ENCODE data around the gene MUC5B. TPM values are rescaled to one million over a fixed set of nuclear protein-coding genes. Genes with fewer than 3 reads are reported as not detected.

MUC5B gene
- total and polyA plus RNA-seq, 2 donors (not counting 1 experiment from before 2014, with no cell fraction given), result not detected

DNA sequence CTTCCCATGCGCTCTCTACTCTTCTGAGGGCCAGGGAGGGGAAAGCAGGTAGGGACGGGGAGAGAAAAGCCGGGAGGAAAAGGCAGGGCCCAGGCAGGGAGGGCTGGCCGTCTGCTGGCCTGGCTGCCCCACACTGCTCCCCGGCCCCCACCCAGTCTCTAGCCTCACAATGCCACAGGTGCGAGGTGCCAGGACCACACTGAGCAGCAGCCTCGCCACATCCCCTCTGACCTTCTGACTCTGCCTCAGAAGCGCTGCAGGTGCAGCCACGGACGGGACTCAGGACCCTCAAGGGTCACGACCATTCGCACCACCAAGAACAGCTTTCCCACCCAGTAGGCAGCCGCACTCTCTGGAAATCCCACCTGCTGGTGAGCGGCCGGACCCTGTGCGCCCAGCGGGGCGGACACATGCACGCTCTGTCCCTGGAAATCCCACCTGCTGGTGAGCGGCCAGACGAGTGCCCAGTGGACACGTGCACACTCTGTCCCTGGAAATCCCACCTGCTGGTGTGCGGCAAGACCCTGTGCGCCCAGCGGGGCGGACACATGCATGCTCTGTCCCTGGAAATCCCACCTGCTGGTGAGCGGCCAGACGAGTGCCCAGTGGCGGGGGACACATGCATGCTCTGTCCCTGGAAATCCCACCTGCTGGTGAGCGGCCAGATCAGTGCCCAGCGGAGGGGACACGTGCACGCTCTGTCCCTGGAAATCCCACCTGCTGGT lies 66.5 kb downstream of the MUC5B start:
- no peak for DNase-seq (ENCODE audit: low read depth in 2 of 2)
- no peak overlapping the region for H3K9ac ChIP-seq (ENCODE audit: insufficient read depth, low read length)
- H3K79me2 ChIP-seq (ENCODE audit: control insufficient read depth, insufficient read depth, low read length), result no peaks in the 10 kb centered on the region
- no peak overlapping the region for H3K4me3 ChIP-seq (replicated peaks in 1 of 4; ENCODE audit: control extremely low read depth in 1 of 4, insufficient read depth in 1 of 4, low read depth in 3 of 4, low read length in 4 of 4)
- H2AFZ ChIP-seq (ENCODE audit: low read length), result no peak overlapping the region
- no peaks in the 10 kb centered on the region for H4K20me1 ChIP-seq (ENCODE audit: control insufficient read depth, extremely low read depth, insufficient read depth, low read length)
- no peak overlapping the region for H3K27ac ChIP-seq (ENCODE audit: insufficient read depth, low read length)
- TF ChIP-seq, protein P1, sequence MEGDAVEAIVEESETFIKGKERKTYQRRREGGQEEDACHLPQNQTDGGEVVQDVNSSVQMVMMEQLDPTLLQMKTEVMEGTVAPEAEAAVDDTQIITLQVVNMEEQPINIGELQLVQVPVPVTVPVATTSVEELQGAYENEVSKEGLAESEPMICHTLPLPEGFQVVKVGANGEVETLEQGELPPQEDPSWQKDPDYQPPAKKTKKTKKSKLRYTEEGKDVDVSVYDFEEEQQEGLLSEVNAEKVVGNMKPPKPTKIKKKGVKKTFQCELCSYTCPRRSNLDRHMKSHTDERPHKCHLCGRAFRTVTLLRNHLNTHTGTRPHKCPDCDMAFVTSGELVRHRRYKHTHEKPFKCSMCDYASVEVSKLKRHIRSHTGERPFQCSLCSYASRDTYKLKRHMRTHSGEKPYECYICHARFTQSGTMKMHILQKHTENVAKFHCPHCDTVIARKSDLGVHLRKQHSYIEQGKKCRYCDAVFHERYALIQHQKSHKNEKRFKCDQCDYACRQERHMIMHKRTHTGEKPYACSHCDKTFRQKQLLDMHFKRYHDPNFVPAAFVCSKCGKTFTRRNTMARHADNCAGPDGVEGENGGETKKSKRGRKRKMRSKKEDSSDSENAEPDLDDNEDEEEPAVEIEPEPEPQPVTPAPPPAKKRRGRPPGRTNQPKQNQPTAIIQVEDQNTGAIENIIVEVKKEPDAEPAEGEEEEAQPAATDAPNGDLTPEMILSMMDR (conservative IDR thresholded peaks at IDR 0.05 in 1 of 2, IDR thresholded peaks at IDR 0.05 in 1 of 2; ENCODE audit: low read depth in 1 of 2, low read length in 2 of 2), result no peak
- no peak for TF ChIP-seq EZH2 (IDR thresholded peaks at IDR 0.05; ENCODE audit: low read length, missing control alignments)
- H3K9me3 ChIP-seq (ENCODE audit: control insufficient read depth, insufficient read depth, low read depth, low read length), result no peaks in the 10 kb centered on the region
- no peak overlapping the region for H3K4me2 ChIP-seq (ENCODE audit: extremely low read depth, insufficient read depth, low read length)
- H3K36me3 ChIP-seq (ENCODE audit: control insufficient read depth, insufficient read depth, low read length), result peaks cover 22% of the 10 kb centered on the region
- H3K27me3 ChIP-seq (ENCODE audit: control insufficient read depth, insufficient read depth, low read length), result no peaks in the 10 kb centered on the region
- no peaks in the 10 kb centered on the region for H3K4me1 ChIP-seq (ENCODE audit: control insufficient read depth, extremely low read depth, insufficient read depth, low read length)

DNA sequence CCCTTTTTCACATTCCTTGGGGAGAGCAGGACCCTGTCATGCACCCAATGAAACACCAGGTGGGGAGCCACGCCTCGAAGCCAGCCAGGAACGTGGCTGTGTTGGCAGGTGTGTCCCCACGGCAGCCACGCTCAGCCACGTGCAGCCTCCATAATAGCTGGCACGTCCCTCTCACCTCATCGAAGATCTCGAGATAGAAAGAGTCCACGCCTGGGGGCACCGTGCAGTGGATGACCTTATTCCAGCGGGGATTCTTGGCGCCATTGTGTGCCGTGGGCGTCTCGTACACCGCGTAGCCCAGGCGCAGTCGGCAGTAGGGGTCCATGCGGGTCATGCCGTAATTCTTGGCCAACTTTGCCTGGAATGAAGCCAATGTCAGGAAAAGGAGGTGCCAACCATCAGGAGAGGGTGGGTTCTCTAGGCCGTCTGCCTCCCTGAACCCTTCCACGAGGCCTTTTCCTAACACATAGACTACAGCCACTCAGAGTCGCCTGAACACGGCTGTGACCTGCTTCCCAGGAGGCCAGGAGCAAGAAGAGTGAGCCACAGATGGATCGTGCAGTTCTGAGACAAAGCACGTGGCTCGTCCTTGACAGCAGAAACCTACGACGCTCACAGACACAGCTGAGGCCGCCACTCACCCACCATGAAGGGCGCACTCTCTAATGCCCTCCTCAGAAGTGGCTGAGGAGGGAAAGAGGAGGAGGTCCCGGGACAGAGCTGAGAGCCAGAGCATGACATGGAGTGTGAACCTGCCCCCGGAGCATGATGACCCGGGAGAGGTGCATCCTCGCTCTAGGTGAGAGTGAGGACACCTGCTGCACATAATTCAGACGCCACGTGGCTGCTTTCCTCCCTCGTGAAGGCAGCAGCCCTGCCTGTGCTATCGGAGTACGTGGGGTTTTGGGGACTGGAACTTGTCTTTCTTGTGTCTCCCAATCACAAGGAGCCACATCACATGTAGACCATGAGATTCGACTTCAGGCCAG lies 67.5 kb downstream of the MUC5B start:
- H3K36me3 ChIP-seq (ENCODE audit: control insufficient read depth, insufficient read depth, low read length), result peaks cover 21% of the 10 kb centered on the region
- H3K79me2 ChIP-seq (ENCODE audit: control insufficient read depth, insufficient read depth, low read length), result peaks cover under 1% of the 10 kb centered on the region
- H3K27ac ChIP-seq (ENCODE audit: insufficient read depth, low read length), result no peak overlapping the region

More for the DNA sequence above, 67.5 kb downstream of the MUC5B start:
- no peaks in the 10 kb centered on the region for H3K4me1 ChIP-seq (ENCODE audit: control insufficient read depth, extremely low read depth, insufficient read depth, low read length)
- DNase-seq (ENCODE audit: low read depth in 2 of 2), result no peak
- H4K20me1 ChIP-seq (ENCODE audit: control insufficient read depth, extremely low read depth, insufficient read depth, low read length), result no peaks in the 10 kb centered on the region
- no peak overlapping the region for H3K4me3 ChIP-seq (replicated peaks in 1 of 4; ENCODE audit: control extremely low read depth in 1 of 4, insufficient read depth in 1 of 4, low read depth in 3 of 4, low read length in 4 of 4)
- no peaks in the 10 kb centered on the region for H3K9me3 ChIP-seq (ENCODE audit: control insufficient read depth, insufficient read depth, low read depth, low read length)
- H2AFZ ChIP-seq (ENCODE audit: low read length), result no peak overlapping the region
- no peaks in the 10 kb centered on the region for H3K27me3 ChIP-seq (ENCODE audit: control insufficient read depth, insufficient read depth, low read length)
- H3K4me2 ChIP-seq (ENCODE audit: extremely low read depth, insufficient read depth, low read length), result no peak overlapping the region
- H3K9ac ChIP-seq (ENCODE audit: insufficient read depth, low read length), result no peak overlapping the region
- TF ChIP-seq EZH2 (IDR thresholded peaks at IDR 0.05; ENCODE audit: low read length, missing control alignments), result no peak
- TF ChIP-seq, protein P1 (conservative IDR thresholded peaks at IDR 0.05 in 1 of 2, IDR thresholded peaks at IDR 0.05 in 1 of 2; ENCODE audit: low read depth in 1 of 2, low read length in 2 of 2), result no peak
